A549 treated with CpdA at 1 μM for 4 hours (cell line): ENCODE measurements around the gene CRBN. TPM values are rescaled to one million over a fixed set of nuclear protein-coding genes. Genes with fewer than 3 reads are reported as not detected.

Experiments used
- total RNA-seq: library from RNA; stranded (reverse); fragments of 200-300 nt; extraction: Qiagen RNA extraction; gene quantifications from 5 replicates; pipeline ENCODE4 v1.2.3, GENCODE V29; 2022; ENCODE audit warnings: low read depth

CRBN gene
- total RNA-seq = 24.6 to 29.2 TPM (median 26.3 TPM) in 5 replicates

GRCh38 chr3:3179407-3180094, at the start of gene CRBN:
Gene CRBN, minus strand, starts transcription at chr3:3179691. Its CDS starts 4 bp downstream, at chr3:3179687.

GRCh38 chr3:3126477-3127431, 52.7 kb downstream of the CRBN start, which contains the start of gene TRNT1:
Gene TRNT1, plus strand, starts transcription at chr3:3126940. Its CDS starts 2,101 bp downstream, at chr3:3129041.

DNA sequence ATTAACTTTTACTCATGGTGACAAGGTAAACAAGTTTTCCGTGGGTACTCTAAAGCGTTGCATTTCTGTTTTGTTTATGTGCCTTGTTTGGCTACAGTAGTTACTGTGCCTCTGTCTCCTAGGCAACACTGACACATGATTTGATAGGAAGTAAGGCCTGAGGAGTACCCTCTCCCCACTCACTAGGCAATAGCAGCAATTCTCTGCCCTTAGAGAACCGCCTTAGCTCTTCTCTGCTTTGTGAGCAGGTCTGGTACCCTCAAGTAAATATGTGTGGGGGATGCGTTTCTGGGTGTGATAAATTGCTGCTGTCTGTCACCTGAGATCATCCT, 69.2 kb downstream of the CRBN start, which contains the start of gene IL5RA:
Gene IL5RA, minus strand, starts transcription at position 76 of the 332 bp plus-strand sequence. CDS start 5,390 bp downstream, outside the sequence.

Other genes with a start within 250 kb of the CRBN start
- not detected in 5 replicates for gene IL5RA, start 69.3 kb downstream of the CRBN start, total RNA-seq
- gene TRNT1, start 52.8 kb downstream of the CRBN start, total RNA-seq = 26.6 to 35.6 TPM (median 31.0 TPM) in 5 replicates